ENCODE results near the gene LMAN1L. TPM values are rescaled to one million over a fixed set of nuclear protein-coding genes. Genes with fewer than 3 reads are reported as not detected.

The LMAN1L gene
- total RNA-seq, 1 experiment from 2014 or later, result not detected

- Mint-ChIP-seq H3K4me3 (no peak overlapping the region), H3K27ac (peak overlapping the region; percentile 77), H3K27me3 (ENCODE audit: low read depth) (no peaks in the 10 kb centered on the region), H3K4me1 (peaks cover 9% of the 10 kb centered on the region), H3K36me3 (peaks cover 3% of the 10 kb centered on the region; the same call in 1 of the 2 replicates), H3K9me3 (no peaks in the 10 kb centered on the region)
- ATAC-seq (peak; percentile 94), DNase-seq (ENCODE audit: low spot score) (peak; percentile 96)
- TF ChIP-seq CTCF (IDR thresholded peaks at IDR 0.05) (peak; percentile 82), OVOL2 (CRISPR knock-in tag; IDR thresholded peaks at IDR 0.05; ENCODE audit: borderline replicate concordance) (no peak), FOXP1 (CRISPR knock-in tag; IDR thresholded peaks at IDR 0.05; ENCODE audit: borderline replicate concordance) (peak; percentile 47; the same call in 1 of the 2 replicates), HMGXB4 (CRISPR knock-in tag; IDR thresholded peaks at IDR 0.05) (peak; percentile 41; the same call in 1 of the 2 replicates), NFE2L1 (CRISPR knock-in tag; IDR thresholded peaks at IDR 0.05) (peak; percentile 20; the same call in 1 of the 2 replicates), JAZF1 (CRISPR knock-in tag; IDR thresholded peaks at IDR 0.05) (no peak)
- POLR2A ChIA-PET, result interaction anchor here (0.7 kb wide), 1 partner anchor 791 kb away, joined by 5 read pairs; no protein-coding TSS in a partner anchor
- CTCF ChIA-PET, result interaction anchor here (0.5 to 4.4 kb wide), 10 partner anchors 10 to 218 kb away, joined by 3 to 26 read pairs (median 4); partner anchors contain the start of gene FAM219B
These were observed 22.7 kb downstream of the LMAN1L start for GRCh38 chr15:74835312-74835823.

- Mint-ChIP-seq H3K9me3 (no peaks in the 10 kb centered on the region), H3K27me3 (ENCODE audit: low read depth) (no peaks in the 10 kb centered on the region)
These were observed 24.2 kb downstream of the LMAN1L start for GRCh38 chr15:74836846-74837245.

GRCh38 chr15:74837482-74838136 is 25.0 kb downstream of the LMAN1L start:
- ATAC-seq, result peak; percentile 8
- Mint-ChIP-seq H3K4me3 (no peak overlapping the region), H3K27ac (no peak overlapping the region), H3K27me3 (ENCODE audit: low read depth) (no peaks in the 10 kb centered on the region), H3K4me1 (peaks cover 23% of the 10 kb centered on the region), H3K36me3 (peaks cover 3% of the 10 kb centered on the region), H3K9me3 (no peaks in the 10 kb centered on the region)
- ChIA-PET CTCF (interaction anchor here (1.2 to 4.4 kb wide), 3 partner anchors 11 to 63 kb away, joined by 3 to 26 read pairs (median 5); partner anchors contain the start of genes CPLX3 and MPI), POLR2A (interaction anchor here (0.8 kb wide), 1 partner anchor 60 kb away, joined by 3 read pairs; no protein-coding TSS in a partner anchor)
- no peak for DNase-seq (ENCODE audit: low spot score)
- TF ChIP-seq RORB (CRISPR knock-in tag; IDR thresholded peaks at IDR 0.05), result no peak
- no peak for TF ChIP-seq E2F4 (CRISPR knock-in tag; IDR thresholded peaks at IDR 0.05; ENCODE audit: borderline replicate concordance, low read depth)
- TF ChIP-seq HMGA2 (CRISPR knock-in tag; IDR thresholded peaks at IDR 0.05), result no peak
- no peak for TF ChIP-seq MAX (CRISPR knock-in tag; IDR thresholded peaks at IDR 0.05)
- TF ChIP-seq CDX4 (CRISPR knock-in tag; IDR thresholded peaks at IDR 0.05; ENCODE audit: borderline replicate concordance), result no peak
- TF ChIP-seq TCF7 (CRISPR knock-in tag; IDR thresholded peaks at IDR 0.05; ENCODE audit: low read depth), result no peak
- no peak for TF ChIP-seq ZNF671 (CRISPR knock-in tag; IDR thresholded peaks at IDR 0.05)
- no peak for TF ChIP-seq NR1H2 (CRISPR knock-in tag; IDR thresholded peaks at IDR 0.05)
- TF ChIP-seq ZBTB43 (CRISPR knock-in tag; IDR thresholded peaks at IDR 0.05), result no peak
- no peak for TF ChIP-seq GABPB1 (CRISPR knock-in tag; IDR thresholded peaks at IDR 0.05)
- TF ChIP-seq ETV6 (CRISPR knock-in tag; IDR thresholded peaks at IDR 0.05), result no peak
- TF ChIP-seq ZNF532 (CRISPR knock-in tag; IDR thresholded peaks at IDR 0.05; ENCODE audit: borderline replicate concordance), result no peak

More at GRCh38 chr15:74836846-74837245, 24.2 kb downstream of the LMAN1L start:
- no peak for ATAC-seq
- DNase-seq (ENCODE audit: low spot score), result no peak
- no peak for TF ChIP-seq SP1 (CRISPR knock-in tag; conservative IDR thresholded peaks at IDR 0.05)
- Mint-ChIP-seq H3K27ac (no peak overlapping the region), H3K4me1 (peaks cover 16% of the 10 kb centered on the region), H3K4me3 (no peak overlapping the region), H3K36me3 (peaks cover 3% of the 10 kb centered on the region)
- POLR2A ChIA-PET, result no interaction called here
- CTCF ChIA-PET, result interaction anchor here (1.2 to 4.4 kb wide), 5 partner anchors 11 to 113 kb away, joined by 4 to 26 read pairs (median 6); partner anchors contain the start of gene FAM219B
